ENCODE results near the gene GM2A. TPM values are rescaled to one million over a fixed set of nuclear protein-coding genes. Genes with fewer than 3 reads are reported as not detected.

GM2A gene
- total RNA-seq, 2 donors from 2014 or later: 36.8 to 85.2 TPM

- DNase-seq (ENCODE audit: low spot score in 2 of 2) (no peak), ATAC-seq (no peak)
- Mint-ChIP-seq H3K9me3 (no peaks in the 10 kb centered on the region), H3K27ac (peak overlapping the region; percentile 48 to 59), H3K36me3 (peaks cover 2 to 5% of the 10 kb centered on the region in 2 donors)
Observed at GRCh38 chr5:151258816-151259215, 5.8 kb downstream of the GM2A start.

GRCh38 chr5:151259931-151260330 lies 6.9 kb downstream of the GM2A start:
- Mint-ChIP-seq H3K9me3 (no peaks in the 10 kb centered on the region), H3K27ac (peak overlapping the region in 1 of 2 donors; percentile 62), H3K36me3 (peaks cover 8 to 11% of the 10 kb centered on the region in 2 donors)
- no peak for ATAC-seq
- DNase-seq (ENCODE audit: low spot score in 2 of 2): no peak

- peaks cover 19 to 21% of the 10 kb centered on the region in 2 donors for H3K36me3 Mint-ChIP-seq
Observed at GRCh38 chr5:151262532-151262931, 9.5 kb downstream of the GM2A start.

GRCh38 chr5:151264113-151264512 lies 11.1 kb downstream of the GM2A start:
- ATAC-seq: peak; percentile 96 to 98
- peak in 1 of 2 donors; percentile 32 for DNase-seq (ENCODE audit: low spot score in 2 of 2)
- peak overlapping the region; percentile 85 to 94 for H3K27ac Mint-ChIP-seq
- no peaks in the 10 kb centered on the region for H3K9me3 Mint-ChIP-seq
- H3K36me3 Mint-ChIP-seq: peaks cover 19 to 21% of the 10 kb centered on the region in 2 donors

More at GRCh38 chr5:151262532-151262931, 9.5 kb downstream of the GM2A start:
- DNase-seq (ENCODE audit: low spot score in 2 of 2): no peak
- no peak for ATAC-seq
- Mint-ChIP-seq H3K27ac (no peak overlapping the region), H3K9me3 (no peaks in the 10 kb centered on the region)

- Mint-ChIP-seq H3K9me3 (no peaks in the 10 kb centered on the region), H3K36me3 (peaks cover 19 to 21% of the 10 kb centered on the region in 2 donors), H3K27ac (peak overlapping the region in 1 of 2 donors; percentile 3)
- ATAC-seq: no peak
- DNase-seq (ENCODE audit: low spot score in 2 of 2): no peak
Observed at GRCh38 chr5:151267491-151268260, 14.7 kb downstream of the GM2A start.

GRCh38 chr5:151270599-151270998 lies 17.6 kb downstream of the GM2A start:
- Mint-ChIP-seq H3K9me3 (no peaks in the 10 kb centered on the region), H3K36me3 (peaks cover 10 to 11% of the 10 kb centered on the region in 2 donors), H3K27ac (no peak overlapping the region)
- ATAC-seq: peak; percentile 93 to 98
- peak in 1 of 2 donors; percentile 12 for DNase-seq (ENCODE audit: low spot score in 2 of 2)

- Mint-ChIP-seq H3K9me3 (no peaks in the 10 kb centered on the region), H3K36me3 (peaks cover 10 to 11% of the 10 kb centered on the region in 2 donors)
- no peak for ATAC-seq
Observed at GRCh38 chr5:151271336-151271735, 18.4 kb downstream of the GM2A start.

GRCh38 chr5:151274666-151275065 lies 21.7 kb downstream of the GM2A start:
- H3K9me3 Mint-ChIP-seq: no peaks in the 10 kb centered on the region
- no peaks in the 10 kb centered on the region for H3K36me3 Mint-ChIP-seq
- ATAC-seq: no peak
- DNase-seq (ENCODE audit: low spot score in 2 of 2): no peak
- H3K27ac Mint-ChIP-seq: no peak overlapping the region

More at GRCh38 chr5:151271336-151271735, 18.4 kb downstream of the GM2A start:
- no peak overlapping the region for H3K27ac Mint-ChIP-seq
- no peak for DNase-seq (ENCODE audit: low spot score in 2 of 2)

GRCh38 chr5:151275803-151276202 lies 22.8 kb downstream of the GM2A start:
- H3K36me3 Mint-ChIP-seq: no peaks in the 10 kb centered on the region
- no peak overlapping the region for H3K27ac Mint-ChIP-seq
- ATAC-seq (no peak), DNase-seq (ENCODE audit: low spot score in 2 of 2) (no peak)
- no peaks in the 10 kb centered on the region for H3K9me3 Mint-ChIP-seq

GRCh38 chr5:151278845-151279244 lies 25.9 kb downstream of the GM2A start:
- ATAC-seq (no peak), DNase-seq (ENCODE audit: low spot score in 2 of 2) (no peak)
- no peak overlapping the region for H3K27ac Mint-ChIP-seq
- H3K9me3 Mint-ChIP-seq: no peaks in the 10 kb centered on the region
- H3K36me3 Mint-ChIP-seq: no peaks in the 10 kb centered on the region

GRCh38 chr5:151280443-151280842 lies 27.5 kb downstream of the GM2A start:
- ATAC-seq (no peak), DNase-seq (ENCODE audit: low spot score in 2 of 2) (no peak)
- Mint-ChIP-seq H3K36me3 (no peaks in the 10 kb centered on the region), H3K9me3 (no peaks in the 10 kb centered on the region), H3K27ac (no peak overlapping the region)

- Mint-ChIP-seq H3K27ac (no peak overlapping the region), H3K36me3 (no peaks in the 10 kb centered on the region), H3K9me3 (no peaks in the 10 kb centered on the region)
- no peak for DNase-seq (ENCODE audit: low spot score in 2 of 2)
- ATAC-seq: no peak
Observed at GRCh38 chr5:151281001-151281639, 28.1 kb downstream of the GM2A start.

GRCh38 chr5:151283120-151283825 lies 30.3 kb downstream of the GM2A start:
- H3K36me3 Mint-ChIP-seq: no peaks in the 10 kb centered on the region
- ATAC-seq: no peak
- H3K9me3 Mint-ChIP-seq: no peaks in the 10 kb centered on the region
- no peak for DNase-seq (ENCODE audit: low spot score in 2 of 2)
- H3K27ac Mint-ChIP-seq: no peak overlapping the region

- no peak for DNase-seq (ENCODE audit: low spot score in 2 of 2)
Observed at GRCh38 chr5:151284392-151284967, 31.5 kb downstream of the GM2A start.

GRCh38 chr5:151285683-151286082 lies 32.7 kb downstream of the GM2A start:
- Mint-ChIP-seq H3K36me3 (no peaks in the 10 kb centered on the region), H3K27ac (no peak overlapping the region), H3K9me3 (no peaks in the 10 kb centered on the region)
- ATAC-seq (no peak), DNase-seq (ENCODE audit: low spot score in 2 of 2) (no peak)

More at GRCh38 chr5:151284392-151284967, 31.5 kb downstream of the GM2A start:
- Mint-ChIP-seq H3K27ac (no peak overlapping the region), H3K9me3 (no peaks in the 10 kb centered on the region), H3K36me3 (no peaks in the 10 kb centered on the region)
- ATAC-seq: no peak

- no peaks in the 10 kb centered on the region for H3K36me3 Mint-ChIP-seq
- DNase-seq (ENCODE audit: low spot score in 2 of 2) (no peak), ATAC-seq (no peak)
- H3K9me3 Mint-ChIP-seq: no peaks in the 10 kb centered on the region
- H3K27ac Mint-ChIP-seq: no peak overlapping the region
Observed at GRCh38 chr5:151286246-151286645, 33.3 kb downstream of the GM2A start.

GRCh38 chr5:151288180-151288579 lies 35.2 kb downstream of the GM2A start:
- DNase-seq (ENCODE audit: low spot score in 2 of 2) (no peak), ATAC-seq (no peak)
- Mint-ChIP-seq H3K36me3 (no peaks in the 10 kb centered on the region), H3K9me3 (no peaks in the 10 kb centered on the region), H3K27ac (no peak overlapping the region)

Measured in activated naive CD4-positive, alpha-beta T cell treated with anti-CD3 and anti-CD28 coated beads, Interleukin-2, amount 50 U/mL, for 72 hours (primary cell).